ENCODE results near the gene HSBP1L1. TPM values are rescaled to one million over a fixed set of nuclear protein-coding genes. Genes with fewer than 3 reads are reported as not detected.

The HSBP1L1 gene
- total and polyA plus RNA-seq, 2 of the 13 experiments (the other 11 are each of a cell fraction or from before 2014, with no cell fraction given), result 22.6 to 45.1 TPM

GRCh38 chr18:79985172-79985571 lies 20.7 kb downstream of the HSBP1L1 start (continued):
- TF ChIP-seq SOX5 (CRISPR knock-in tag; IDR thresholded peaks at IDR 0.05; ENCODE audit: borderline replicate concordance) (peak; percentile 25; the same call in 1 of the 2 replicates), DZIP1 (CRISPR knock-in tag; IDR thresholded peaks at IDR 0.05) (no peak), GMEB2 (CRISPR knock-in tag; IDR thresholded peaks at IDR 0.05; ENCODE audit: low read depth) (0 out of 2 replicates have a peak, but pooled peaks have one; percentile 23), ERF (CRISPR knock-in tag; IDR thresholded peaks at IDR 0.05) (no peak), ZNF367 (CRISPR knock-in tag; IDR thresholded peaks at IDR 0.05; ENCODE audit: borderline replicate concordance) (no peak), NFYC (CRISPR knock-in tag; IDR thresholded peaks at IDR 0.05) (no peak), ARNTL (CRISPR knock-in tag; IDR thresholded peaks at IDR 0.05) (no peak), NFRKB (IDR thresholded peaks at IDR 0.05) (no peak), ZNF782 (CRISPR knock-in tag; IDR thresholded peaks at IDR 0.05; ENCODE audit: borderline replicate concordance) (no peak), NFE2L1 (CRISPR knock-in tag; IDR thresholded peaks at IDR 0.05; ENCODE audit: borderline replicate concordance) (no peak), ZNF282 (IDR thresholded peaks at IDR 0.05; ENCODE audit: partially characterized antibody) (no peak), ZNF414 (CRISPR knock-in tag; IDR thresholded peaks at IDR 0.05) (no peak), SNAI1 (CRISPR knock-in tag; IDR thresholded peaks at IDR 0.05; ENCODE audit: borderline replicate concordance) (no peak), ZNF768 (CRISPR knock-in tag; IDR thresholded peaks at IDR 0.05) (no peak), PATZ1 (CRISPR knock-in tag; IDR thresholded peaks at IDR 0.05) (no peak), PRPF4 (IDR thresholded peaks at IDR 0.05; ENCODE audit: low read depth, low read length, poor library complexity, severe bottlenecking) (no peak)
- TF ChIP-seq, protein P1, sequence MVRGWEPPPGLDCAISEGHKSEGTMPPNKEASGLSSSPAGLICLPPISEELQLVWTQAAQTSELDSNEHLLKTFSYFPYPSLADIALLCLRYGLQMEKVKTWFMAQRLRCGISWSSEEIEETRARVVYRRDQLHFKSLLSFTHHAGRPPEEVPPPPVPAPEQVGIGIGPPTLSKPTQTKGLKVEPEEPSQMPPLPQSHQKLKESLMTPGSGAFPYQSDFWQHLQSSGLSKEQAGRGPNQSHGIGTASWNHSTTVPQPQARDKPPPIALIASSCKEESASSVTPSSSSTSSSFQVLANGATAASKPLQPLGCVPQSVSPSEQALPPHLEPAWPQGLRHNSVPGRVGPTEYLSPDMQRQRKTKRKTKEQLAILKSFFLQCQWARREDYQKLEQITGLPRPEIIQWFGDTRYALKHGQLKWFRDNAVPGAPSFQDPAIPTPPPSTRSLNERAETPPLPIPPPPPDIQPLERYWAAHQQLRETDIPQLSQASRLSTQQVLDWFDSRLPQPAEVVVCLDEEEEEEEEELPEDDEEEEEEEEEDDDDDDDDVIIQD (CRISPR knock-in tag; IDR thresholded peaks at IDR 0.05; ENCODE audit: low read depth), result peak; percentile 22; the same call in 1 of the 2 replicates
- TF ChIP-seq, protein P2, sequence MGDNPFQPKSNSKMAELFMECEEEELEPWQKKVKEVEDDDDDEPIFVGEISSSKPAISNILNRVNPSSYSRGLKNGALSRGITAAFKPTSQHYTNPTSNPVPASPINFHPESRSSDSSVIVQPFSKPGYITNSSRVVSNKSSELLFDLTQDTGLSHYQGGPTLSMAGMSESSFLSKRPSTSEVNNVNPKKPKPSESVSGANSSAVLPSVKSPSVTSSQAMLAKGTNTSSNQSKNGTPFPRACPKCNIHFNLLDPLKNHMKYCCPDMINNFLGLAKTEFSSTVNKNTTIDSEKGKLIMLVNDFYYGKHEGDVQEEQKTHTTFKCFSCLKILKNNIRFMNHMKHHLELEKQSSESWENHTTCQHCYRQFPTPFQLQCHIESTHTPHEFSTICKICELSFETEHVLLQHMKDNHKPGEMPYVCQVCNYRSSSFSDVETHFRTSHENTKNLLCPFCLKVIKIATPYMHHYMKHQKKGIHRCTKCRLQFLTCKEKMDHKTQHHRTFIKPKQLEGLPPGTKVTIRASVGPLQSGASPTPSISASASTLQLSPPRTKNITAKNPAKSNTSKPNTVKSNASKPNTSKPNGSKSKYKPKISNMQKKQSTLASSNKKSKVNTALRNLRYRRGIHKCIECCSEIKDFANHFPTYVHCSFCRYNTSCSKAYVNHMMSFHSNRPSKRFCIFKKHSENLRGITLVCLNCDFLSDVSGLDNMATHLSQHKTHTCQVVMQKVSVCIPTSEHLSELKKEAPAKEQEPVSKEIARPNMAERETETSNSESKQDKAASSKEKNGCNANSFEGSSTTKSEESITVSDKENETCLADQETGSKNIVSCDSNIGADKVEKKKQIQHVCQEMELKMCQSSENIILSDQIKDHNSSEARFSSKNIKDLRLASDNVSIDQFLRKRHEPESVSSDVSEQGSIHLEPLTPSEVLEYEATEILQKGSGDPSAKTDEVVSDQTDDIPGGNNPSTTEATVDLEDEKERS (CRISPR knock-in tag; IDR thresholded peaks at IDR 0.05), result no peak

All from HepG2 (cell line).